H1 (cell line): ENCODE measurements around the gene TMPRSS15.

Experiments
- EP300 ChIP-seq, 2 experiments: IDR thresholded peaks; 1 replicate in 1 of 2; 2 replicates in 1 of 2; pipeline ENCODE4 v1.6.1; 2011 to 2012; ENCODE audit warnings: low read depth in 2 of 2, low read length in 2 of 2, mild to moderate bottlenecking in 2 of 2, borderline replicate concordance in 1 of 2, inconsistent platforms in 1 of 2, moderate library complexity in 1 of 2
- EZH2 ChIP-seq: fragments of 200-600 bp; sonication (generic); IDR thresholded peaks from 2 replicates; pipeline ENCODE4 v1.7.1; 2012; ENCODE audit warnings: low read depth, mild to moderate bottlenecking, moderate library complexity, low read length, inconsistent platforms; ENCODE audit not compliant: severe bottlenecking
- POLR2A ChIP-seq, 2 experiments: IDR thresholded peaks; 1 replicate in 1 of 2; 2 replicates in 1 of 2; pipeline ENCODE4 v1.6.1; 2011; ENCODE audit warnings: low read depth in 2 of 2, low read length in 2 of 2, mild to moderate bottlenecking in 2 of 2; ENCODE audit errors: control extremely low read depth in 1 of 2
- ZNF274 ChIP-seq: IDR thresholded peaks from 2 replicates; pipeline ENCODE4 v1.7.0; 2012; ENCODE audit warnings: low read length, borderline replicate concordance; ENCODE audit errors: extremely low read depth
- TF ChIP-seq, protein P1 (sequence below), 3 experiments: IDR thresholded peaks; 1 replicate in 2 of 3; 2 replicates in 1 of 3; pipeline versions ENCODE4 v1.5.1 to v1.6.1; 2011; ENCODE audit warnings: low read length in 3 of 3, mild to moderate bottlenecking in 3 of 3, inconsistent platforms in 2 of 3, low read depth in 1 of 3, moderate library complexity in 1 of 3; ENCODE audit not compliant: insufficient read depth in 1 of 3; ENCODE audit errors: control extremely low read depth in 1 of 3
- TF ChIP-seq, protein P2 (sequence below): IDR thresholded peaks from 2 replicates; pipeline ENCODE4 v1.6.1; 2012; ENCODE audit warnings: low read length, inconsistent platforms

DNA sequence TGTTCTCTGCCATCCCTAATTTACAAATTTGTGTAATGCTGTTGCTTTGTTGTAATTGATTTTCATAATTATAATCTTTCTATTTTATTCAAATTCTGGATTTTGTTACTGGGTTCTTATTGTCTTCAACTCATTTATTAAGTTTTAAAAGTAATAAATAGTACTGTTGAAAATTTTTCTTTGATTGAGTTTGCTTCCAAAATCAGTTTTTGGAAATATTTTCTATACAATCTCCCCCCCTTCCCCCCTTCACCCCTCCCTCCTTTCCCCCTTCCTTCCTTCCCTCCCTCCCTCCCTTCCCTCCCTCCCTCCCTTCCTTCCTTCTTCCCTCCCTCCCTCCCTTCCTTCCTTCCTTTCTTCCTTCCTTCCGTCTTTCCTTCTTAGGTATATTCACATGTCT, 6.0 kb upstream of the TMPRSS15 start:
- TF ChIP-seq, protein P1, sequence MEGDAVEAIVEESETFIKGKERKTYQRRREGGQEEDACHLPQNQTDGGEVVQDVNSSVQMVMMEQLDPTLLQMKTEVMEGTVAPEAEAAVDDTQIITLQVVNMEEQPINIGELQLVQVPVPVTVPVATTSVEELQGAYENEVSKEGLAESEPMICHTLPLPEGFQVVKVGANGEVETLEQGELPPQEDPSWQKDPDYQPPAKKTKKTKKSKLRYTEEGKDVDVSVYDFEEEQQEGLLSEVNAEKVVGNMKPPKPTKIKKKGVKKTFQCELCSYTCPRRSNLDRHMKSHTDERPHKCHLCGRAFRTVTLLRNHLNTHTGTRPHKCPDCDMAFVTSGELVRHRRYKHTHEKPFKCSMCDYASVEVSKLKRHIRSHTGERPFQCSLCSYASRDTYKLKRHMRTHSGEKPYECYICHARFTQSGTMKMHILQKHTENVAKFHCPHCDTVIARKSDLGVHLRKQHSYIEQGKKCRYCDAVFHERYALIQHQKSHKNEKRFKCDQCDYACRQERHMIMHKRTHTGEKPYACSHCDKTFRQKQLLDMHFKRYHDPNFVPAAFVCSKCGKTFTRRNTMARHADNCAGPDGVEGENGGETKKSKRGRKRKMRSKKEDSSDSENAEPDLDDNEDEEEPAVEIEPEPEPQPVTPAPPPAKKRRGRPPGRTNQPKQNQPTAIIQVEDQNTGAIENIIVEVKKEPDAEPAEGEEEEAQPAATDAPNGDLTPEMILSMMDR (IDR thresholded peaks at IDR 0.05; ENCODE audit: control extremely low read depth in 1 of 3, insufficient read depth in 1 of 3, low read depth in 1 of 3, low read length in 3 of 3): no peak
- TF ChIP-seq, protein P2, sequence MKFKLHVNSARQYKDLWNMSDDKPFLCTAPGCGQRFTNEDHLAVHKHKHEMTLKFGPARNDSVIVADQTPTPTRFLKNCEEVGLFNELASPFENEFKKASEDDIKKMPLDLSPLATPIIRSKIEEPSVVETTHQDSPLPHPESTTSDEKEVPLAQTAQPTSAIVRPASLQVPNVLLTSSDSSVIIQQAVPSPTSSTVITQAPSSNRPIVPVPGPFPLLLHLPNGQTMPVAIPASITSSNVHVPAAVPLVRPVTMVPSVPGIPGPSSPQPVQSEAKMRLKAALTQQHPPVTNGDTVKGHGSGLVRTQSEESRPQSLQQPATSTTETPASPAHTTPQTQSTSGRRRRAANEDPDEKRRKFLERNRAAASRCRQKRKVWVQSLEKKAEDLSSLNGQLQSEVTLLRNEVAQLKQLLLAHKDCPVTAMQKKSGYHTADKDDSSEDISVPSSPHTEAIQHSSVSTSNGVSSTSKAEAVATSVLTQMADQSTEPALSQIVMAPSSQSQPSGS: no peak
- TF ChIP-seq EP300 (IDR thresholded peaks at IDR 0.05; ENCODE audit: borderline replicate concordance in 1 of 2, low read depth in 2 of 2, low read length in 2 of 2): no peak
- no peak for TF ChIP-seq POLR2A (IDR thresholded peaks at IDR 0.05; ENCODE audit: control extremely low read depth in 1 of 2, low read depth in 2 of 2, low read length in 2 of 2)
- no peak for TF ChIP-seq EZH2
- TF ChIP-seq ZNF274: no peak
